ENCODE results near the gene TTLL11.

The TTLL11 gene

DNA sequence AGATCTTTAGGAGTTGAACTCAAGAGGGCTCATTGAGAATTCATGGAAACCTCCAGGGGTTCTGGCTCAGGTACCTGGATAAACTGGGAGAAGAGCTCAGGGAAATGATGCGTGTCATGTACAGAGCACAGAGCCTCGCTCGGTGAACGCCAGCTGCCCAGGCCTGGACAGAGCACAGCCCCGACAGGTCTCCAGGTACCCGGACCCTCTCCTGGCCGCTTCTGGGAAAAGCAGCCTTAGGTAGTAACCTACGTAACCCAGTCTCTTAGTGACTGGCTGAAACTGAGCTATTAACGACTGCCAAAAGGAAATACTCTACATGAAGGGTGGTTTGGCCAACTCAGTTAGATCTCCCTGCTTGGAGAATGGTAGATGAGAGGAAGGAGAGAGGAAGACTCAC, 157.4 kb downstream of the TTLL11 start:
- no peak for DNase-seq
- in situ Hi-C loops (cut with MboI; ENCODE audit: low pct_unique_long_range_greater_than_20kb, low sequenced_read_pairs) = no loop called here

DNA sequence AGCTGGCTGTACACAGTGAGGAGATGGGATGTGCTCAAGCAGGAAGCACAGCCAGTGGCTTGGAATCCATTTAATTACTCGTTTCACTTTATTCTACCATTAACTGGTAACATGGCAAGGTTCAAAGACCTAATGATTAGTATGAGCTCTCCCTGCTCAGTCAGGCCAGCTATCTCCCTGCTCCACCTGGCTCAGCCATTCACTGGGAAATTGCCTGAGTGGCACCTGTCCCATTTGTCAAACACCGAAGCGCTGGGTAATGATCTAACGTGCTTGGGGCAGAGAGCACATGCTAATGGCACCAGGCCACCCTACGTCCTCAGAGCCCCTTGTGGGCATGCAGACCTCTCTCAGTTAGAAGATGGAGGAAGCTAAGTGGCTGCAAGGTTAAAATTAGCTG, 162.2 kb downstream of the TTLL11 start:
- in situ Hi-C loops (cut with MboI; ENCODE audit: low pct_unique_long_range_greater_than_20kb, low sequenced_read_pairs) = no loop called here
- DNase-seq = no peak

- no peak for DNase-seq
Observed at GRCh38 chr9:121929893-121930875, 162.9 kb downstream of the TTLL11 start.

DNA sequence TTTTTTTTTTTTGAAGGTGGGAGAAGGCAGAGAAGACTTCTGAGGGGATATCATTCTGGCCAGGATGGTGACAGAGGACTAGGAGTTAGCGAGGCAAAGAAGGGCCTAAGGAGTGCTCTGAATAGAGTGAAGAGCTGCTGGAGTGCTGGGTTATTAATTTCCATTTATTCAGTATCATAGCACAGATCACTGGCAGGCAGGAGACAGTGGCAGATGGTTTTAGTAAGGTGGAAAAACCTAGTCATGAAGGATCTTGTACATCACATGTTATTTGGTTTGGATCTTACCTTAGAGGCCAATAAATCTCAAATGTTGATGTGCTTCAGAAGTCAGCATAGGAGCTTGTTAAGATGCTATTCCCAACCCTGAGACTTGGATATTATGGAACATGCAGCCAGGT, 165.5 kb downstream of the TTLL11 start:
- in situ Hi-C loops (cut with MboI; ENCODE audit: low pct_unique_long_range_greater_than_20kb, low sequenced_read_pairs) = no loop called here

More at GRCh38 chr9:121929893-121930875, 162.9 kb downstream of the TTLL11 start:
- in situ Hi-C loops (cut with MboI; ENCODE audit: low pct_unique_long_range_greater_than_20kb, low sequenced_read_pairs) = no loop called here

DNA sequence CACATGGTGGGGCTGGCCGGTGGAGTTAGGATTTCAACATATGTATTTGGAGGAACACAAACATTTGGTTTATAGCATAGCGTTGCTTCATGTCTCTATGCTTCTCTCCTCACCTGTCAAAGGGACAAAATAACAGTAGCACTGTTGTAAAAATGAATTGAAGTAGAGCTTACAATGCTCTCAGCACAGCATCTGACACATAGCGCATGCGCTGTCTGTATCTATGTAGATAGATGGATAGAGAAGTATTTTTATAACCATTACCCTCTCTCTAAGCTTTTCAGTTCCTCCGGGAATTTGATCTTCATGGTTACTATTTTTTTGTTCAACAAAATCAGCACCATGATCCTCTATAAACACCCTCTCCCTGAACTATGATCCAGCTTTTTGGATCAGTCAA, 166.0 kb downstream of the TTLL11 start:
- no peak for DNase-seq
- in situ Hi-C loops (cut with MboI; ENCODE audit: low pct_unique_long_range_greater_than_20kb, low sequenced_read_pairs) = no loop called here

More for the DNA sequence above, 165.5 kb downstream of the TTLL11 start:
- DNase-seq = no peak

DNA sequence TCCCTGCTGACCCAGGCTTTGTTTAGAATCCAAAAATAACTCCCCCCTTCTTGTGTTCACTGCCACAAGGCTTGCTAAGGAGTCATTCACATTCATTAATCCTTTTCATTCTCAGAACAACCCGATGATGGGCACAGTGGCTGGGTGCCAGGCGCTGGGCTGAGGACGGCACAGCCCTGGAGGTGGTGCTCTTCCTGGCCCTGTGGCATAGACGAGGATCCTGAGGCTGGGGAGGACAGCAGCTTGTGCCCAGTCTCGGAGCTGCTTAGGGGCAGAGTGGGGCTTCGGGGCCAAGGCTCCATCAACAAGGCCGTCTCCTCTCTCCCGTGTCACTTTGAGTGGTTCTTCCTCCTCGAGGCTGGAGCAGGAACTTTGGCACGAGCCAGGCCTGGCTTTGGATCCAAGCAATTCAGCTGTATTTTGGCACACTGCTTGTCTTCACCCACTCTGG, 166.7 kb downstream of the TTLL11 start:
- in situ Hi-C loops (cut with MboI; ENCODE audit: low pct_unique_long_range_greater_than_20kb, low sequenced_read_pairs) = no loop called here
- no peak for DNase-seq

GRCh38 chr9:121925935-121926334, 167.2 kb downstream of the TTLL11 start:
- in situ Hi-C loops (cut with MboI; ENCODE audit: low pct_unique_long_range_greater_than_20kb, low sequenced_read_pairs) = no loop called here
- DNase-seq = no peak

DNA sequence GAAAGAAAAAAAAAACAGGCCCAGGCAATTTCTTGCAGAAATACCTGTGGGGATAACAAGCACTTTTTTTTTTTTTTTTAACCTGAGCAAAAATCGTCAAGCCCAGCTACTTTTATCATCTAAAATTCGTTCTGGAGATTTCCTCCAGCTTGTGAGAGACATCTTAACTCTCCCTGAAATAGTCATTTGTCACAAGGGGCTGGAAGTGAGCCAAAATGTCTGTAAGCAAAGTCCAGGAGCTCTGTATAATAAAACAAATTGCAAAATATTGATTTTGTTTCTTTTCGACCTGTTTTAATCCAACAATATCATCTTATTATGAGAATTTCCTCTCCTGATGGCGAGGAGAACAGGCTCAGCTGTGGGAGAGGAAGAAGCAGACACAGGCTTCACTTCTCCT, 168.4 kb downstream of the TTLL11 start:
- in situ Hi-C loops (cut with MboI; ENCODE audit: low pct_unique_long_range_greater_than_20kb, low sequenced_read_pairs) = no loop called here
- no peak for DNase-seq

- no peak for DNase-seq
- in situ Hi-C loops (cut with MboI; ENCODE audit: low pct_unique_long_range_greater_than_20kb, low sequenced_read_pairs) = no loop called here
Observed at GRCh38 chr9:121921444-121921843, 171.7 kb downstream of the TTLL11 start.

GRCh38 chr9:121917375-121918335, 175.5 kb downstream of the TTLL11 start:
- DNase-seq = no peak
- in situ Hi-C loops (cut with MboI; ENCODE audit: low pct_unique_long_range_greater_than_20kb, low sequenced_read_pairs) = no loop called here

DNA sequence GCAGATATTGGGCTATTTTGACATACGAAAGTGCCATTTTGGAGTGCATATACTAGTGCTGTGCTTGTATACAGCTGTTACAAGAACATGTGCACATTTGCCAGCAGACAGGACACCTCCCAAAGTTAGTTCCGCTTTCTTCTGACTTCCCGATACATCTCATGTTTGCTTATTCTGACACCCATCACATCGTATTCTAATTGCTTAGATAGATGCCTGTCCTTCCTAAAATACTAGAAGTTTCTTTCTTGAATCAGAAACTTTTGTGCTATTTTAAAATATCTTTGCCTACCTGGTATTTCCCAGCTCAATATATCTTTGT, 177.8 kb downstream of the TTLL11 start:
- in situ Hi-C loops (cut with MboI; ENCODE audit: low pct_unique_long_range_greater_than_20kb, low sequenced_read_pairs) = no loop called here
- DNase-seq = peak; percentile 52

DNA sequence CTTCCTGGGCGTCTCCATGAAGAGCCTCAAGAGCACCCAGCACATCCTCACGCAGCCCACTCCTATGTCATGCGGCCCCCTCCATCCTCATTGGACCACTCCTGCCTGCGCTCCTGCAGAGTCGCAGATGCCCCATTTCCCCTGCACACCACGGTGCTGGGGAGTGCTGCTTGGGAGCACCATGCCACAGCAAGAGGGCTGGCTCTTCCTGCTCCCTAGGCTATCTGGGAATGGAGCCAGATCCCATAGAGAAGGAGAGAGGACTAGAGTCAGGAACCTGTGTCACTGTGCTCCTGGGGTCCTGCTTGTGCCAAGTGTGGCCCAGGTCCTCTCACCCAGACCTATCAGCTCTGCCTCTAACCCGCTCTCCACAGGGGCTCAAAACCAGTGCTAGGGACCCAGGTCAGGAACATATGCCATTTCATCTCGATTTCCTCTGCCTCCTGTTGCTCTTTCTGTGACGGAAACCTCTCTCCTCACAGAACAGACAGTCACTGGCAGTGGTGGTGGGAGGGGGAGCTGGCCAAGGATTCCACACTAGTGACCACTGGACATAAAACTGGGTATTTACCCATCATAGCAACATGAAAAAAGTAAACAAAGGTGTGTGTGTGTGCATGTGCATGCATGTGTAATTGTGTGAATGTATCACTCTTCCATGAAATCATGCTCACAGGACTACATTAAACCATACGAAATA, 178.4 kb downstream of the TTLL11 start:
- in situ Hi-C loops (cut with MboI; ENCODE audit: low pct_unique_long_range_greater_than_20kb, low sequenced_read_pairs) = no loop called here
- DNase-seq = no peak

DNA sequence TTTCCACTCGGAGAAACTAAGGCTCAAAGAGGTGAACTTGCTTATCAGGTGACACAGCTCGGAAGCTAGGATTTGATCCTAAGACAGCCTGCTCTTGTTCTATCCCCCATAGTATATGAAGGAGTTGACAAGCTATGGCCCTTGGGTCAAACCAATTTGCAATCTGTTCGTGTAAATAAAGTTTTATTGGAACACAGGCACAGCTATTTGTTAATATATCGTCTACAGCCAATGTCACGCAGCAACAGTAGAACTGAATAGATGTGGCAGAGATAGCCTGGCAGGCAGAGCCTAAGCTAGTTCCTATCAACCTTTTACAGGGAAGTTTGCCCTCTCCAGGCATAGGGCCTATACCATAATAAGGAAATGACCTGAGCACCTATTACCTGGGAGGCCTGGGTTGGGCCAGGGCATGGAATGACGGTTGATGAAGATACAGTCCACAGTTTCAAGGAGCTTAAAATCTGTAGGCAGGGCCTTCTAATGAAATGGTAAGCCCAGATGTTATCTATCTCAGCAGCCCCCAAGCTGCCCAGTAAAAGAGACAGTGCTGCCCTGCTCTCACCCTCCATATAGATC, 179.0 kb downstream of the TTLL11 start:
- in situ Hi-C loops (cut with MboI; ENCODE audit: low pct_unique_long_range_greater_than_20kb, low sequenced_read_pairs) = no loop called here
- no peak for DNase-seq

- DNase-seq = peak; percentile 68
- in situ Hi-C loops (cut with MboI; ENCODE audit: low pct_unique_long_range_greater_than_20kb, low sequenced_read_pairs) = no loop called here
Observed at GRCh38 chr9:121912812-121913627, 180.1 kb downstream of the TTLL11 start.

DNA sequence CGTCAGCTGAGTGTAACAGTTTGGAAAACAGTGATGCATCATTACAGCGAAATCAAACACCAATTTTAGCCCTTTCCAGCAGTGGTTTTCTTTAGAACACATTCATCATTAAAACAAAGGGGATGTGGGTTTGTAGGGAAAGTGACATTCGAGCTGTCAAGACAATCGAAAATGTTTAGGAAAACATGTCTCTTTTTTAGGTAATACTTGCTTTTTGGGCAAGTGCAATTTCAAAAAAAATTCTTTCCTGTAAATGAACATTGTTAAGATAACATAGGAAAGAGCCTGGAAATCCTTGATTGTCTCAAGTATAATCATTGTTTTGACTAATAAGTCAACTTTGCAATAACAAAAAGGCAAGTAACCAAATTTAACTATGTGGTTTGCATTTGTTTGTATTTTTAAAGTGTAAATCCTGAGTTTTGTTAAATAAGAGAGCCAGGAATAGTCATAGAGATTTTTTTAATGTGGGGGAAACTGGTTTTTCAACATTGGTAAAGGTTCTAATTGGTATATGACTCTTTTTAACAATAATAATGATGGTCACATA, 182.5 kb downstream of the TTLL11 start:
- in situ Hi-C loops (cut with MboI; ENCODE audit: low pct_unique_long_range_greater_than_20kb, low sequenced_read_pairs) = no loop called here
- no peak for DNase-seq

GRCh38 chr9:121909111-121909510, 184.0 kb downstream of the TTLL11 start:
- in situ Hi-C loops (cut with MboI; ENCODE audit: low pct_unique_long_range_greater_than_20kb, low sequenced_read_pairs) = no loop called here
- no peak for DNase-seq

- in situ Hi-C loops (cut with MboI; ENCODE audit: low pct_unique_long_range_greater_than_20kb, low sequenced_read_pairs) = no loop called here
- no peak for DNase-seq
Observed at GRCh38 chr9:121906074-121906870, 186.8 kb downstream of the TTLL11 start.
